Mesendoderm (in vitro differentiated cells): ENCODE results near the gene PPP1R26.

Experiments used
- DNase-seq: peaks from one replicate; pipeline ENCODE4 v3.0.0; 2013
- H2AK5ac ChIP-seq: 2 replicates; pipeline ENCODE4 v1.6.1; 2013; ENCODE audit warnings: low read length, inconsistent platforms
- H2BK120ac ChIP-seq: 2 replicates; pipeline ENCODE4 v1.6.1; 2013; ENCODE audit warnings: low read depth, mild to moderate bottlenecking, low read length, moderate library complexity, mixed read lengths
- H2BK15ac ChIP-seq: replicated peaks from 2 replicates; pipeline ENCODE4 v1.6.1; 2013; ENCODE audit warnings: low read depth, mild to moderate bottlenecking, moderate library complexity
- H2BK5ac ChIP-seq: 2 replicates; pipeline ENCODE4 v1.6.1; 2013; ENCODE audit warnings: low read length, inconsistent platforms
- H3K18ac ChIP-seq: 2 replicates; pipeline ENCODE4 v1.6.1; 2013; ENCODE audit warnings: mild to moderate bottlenecking, low read length, mixed read lengths
- H3K23ac ChIP-seq: one replicate; pipeline ENCODE4 v1.6.1; 2013; ENCODE audit warnings: low read length
- H3K27ac ChIP-seq: 2 replicates; pipeline ENCODE4 v1.5.1; 2013; ENCODE audit warnings: low read depth, mild to moderate bottlenecking, inconsistent platforms, low read length, moderate library complexity
- H3K27me3 ChIP-seq: 2 replicates; pipeline ENCODE4 v1.6.1; 2013; ENCODE audit warnings: low read length, control low read depth, mild to moderate bottlenecking, inconsistent platforms; ENCODE audit not compliant: insufficient read depth, poor library complexity
- H3K36me3 ChIP-seq: 2 replicates; pipeline ENCODE4 v1.6.1; 2013; ENCODE audit warnings: low read length, inconsistent platforms; ENCODE audit not compliant: control insufficient read depth, insufficient read depth
- H3K4ac ChIP-seq: one replicate; pipeline ENCODE4 v1.6.1; 2013; ENCODE audit warnings: low read depth, mild to moderate bottlenecking, low read length, moderate library complexity
- H3K4me1 ChIP-seq: 2 replicates; pipeline ENCODE4 v1.6.1; 2013; ENCODE audit warnings: low read depth, low read length, inconsistent platforms; ENCODE audit not compliant: control insufficient read depth
- H3K4me2 ChIP-seq: 2 replicates; pipeline ENCODE4 v1.6.1; 2013; ENCODE audit warnings: low read length
- H3K4me3 ChIP-seq: 2 replicates; pipeline ENCODE4 v1.5.1; 2013; ENCODE audit warnings: mild to moderate bottlenecking, low read length
- H3K56ac ChIP-seq: one replicate; pipeline ENCODE4 v1.6.1; 2013; ENCODE audit warnings: low read length
- H3K79me1 ChIP-seq: 2 replicates; pipeline ENCODE4 v1.6.1; 2013; ENCODE audit warnings: low read length, inconsistent platforms
- H3K79me2 ChIP-seq: 2 replicates; pipeline ENCODE4 v1.6.1; 2013; ENCODE audit warnings: mild to moderate bottlenecking, low read length; ENCODE audit not compliant: control insufficient read depth, insufficient read depth
- H3K9ac ChIP-seq: 2 replicates; pipeline ENCODE4 v1.6.1; 2013; ENCODE audit warnings: low read length, inconsistent platforms
- H4K5ac ChIP-seq: one replicate; pipeline ENCODE4 v1.6.1; 2013; ENCODE audit warnings: low read length
- H4K8ac ChIP-seq: one replicate; pipeline ENCODE4 v1.6.1; 2013; ENCODE audit warnings: low read depth, mild to moderate bottlenecking, control low read depth, low read length, moderate library complexity
- WGBS: extraction: QIAGEN DNeasy Blood & Tissue Kit; methylation state at CpG from one replicate; pipeline ENCODE4 v1.1.7; 2013; ENCODE audit warnings: low lambda C conversion rate, missing lambda C conversion rate; ENCODE audit not compliant: insufficient coverage; ENCODE audit errors: extremely low coverage; 5-methylcytosine and 5-hydroxymethylcytosine counted together

The PPP1R26 gene

GRCh38 chr9:135517407-135517822 lies 37.8 kb downstream of the PPP1R26 start:
- H3K4me1 ChIP-seq, result no peaks in the 10 kb centered on the region
- H3K18ac ChIP-seq, result no peak overlapping the region
- H3K79me1 ChIP-seq, result no peaks in the 10 kb centered on the region
- H3K27ac ChIP-seq, result no peak overlapping the region
- no peak overlapping the region for H3K9ac ChIP-seq
- no peak overlapping the region for H2BK5ac ChIP-seq
- no peak overlapping the region for H3K4me2 ChIP-seq
- WGBS, result no CpG with 5 or more reads among the region's 24 CpGs
- no peaks in the 10 kb centered on the region for H3K36me3 ChIP-seq
- H4K8ac ChIP-seq, result no peak overlapping the region
- H4K5ac ChIP-seq, result no peak overlapping the region
- H3K4ac ChIP-seq, result no peak overlapping the region
- H3K4me3 ChIP-seq, result no peak overlapping the region
- H3K23ac ChIP-seq, result no peak overlapping the region
- H3K56ac ChIP-seq, result no peak overlapping the region
- no peak overlapping the region for H2BK120ac ChIP-seq
- H3K27me3 ChIP-seq, result no peaks in the 10 kb centered on the region
- no peak for DNase-seq
- H2AK5ac ChIP-seq, result no peak overlapping the region
- H3K79me2 ChIP-seq, result no peaks in the 10 kb centered on the region
- H2BK15ac ChIP-seq, result no peak overlapping the region

DNA sequence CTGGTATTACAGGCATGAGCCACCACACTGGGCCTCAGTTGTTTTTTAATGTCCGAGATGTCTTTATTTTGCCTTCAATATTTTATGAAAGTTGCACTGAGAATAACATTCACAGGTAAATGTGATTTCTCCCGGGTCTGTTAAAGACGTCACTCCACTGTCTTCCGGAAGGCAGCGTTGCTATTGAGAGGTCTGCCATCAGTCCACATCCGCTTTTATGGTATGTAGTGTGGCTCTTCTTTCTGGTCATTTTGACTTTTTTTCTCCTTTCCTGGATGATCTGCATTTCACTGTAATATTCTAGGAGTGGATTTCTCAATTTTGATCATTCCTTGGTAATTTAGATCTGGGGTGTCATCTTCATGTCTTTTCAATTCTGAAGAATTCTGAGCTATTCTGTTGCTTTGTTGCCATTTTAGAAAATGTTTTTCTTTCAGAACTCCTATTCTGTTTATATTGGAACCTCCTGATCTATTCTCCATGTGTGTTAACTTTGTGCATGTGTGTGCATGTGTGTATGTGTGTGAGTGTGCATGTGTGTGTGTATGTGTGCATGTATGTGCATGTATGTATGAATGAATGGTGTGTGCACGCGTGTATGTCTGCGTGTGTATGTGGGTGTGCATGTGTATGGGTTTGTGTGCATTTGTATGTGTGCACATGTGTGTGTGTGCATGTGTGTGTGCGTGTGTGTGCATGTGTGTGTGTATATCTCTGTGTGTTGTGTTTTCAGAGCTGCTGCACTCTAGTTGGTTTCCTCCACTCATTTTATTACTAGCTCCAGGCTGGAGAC lies 39.8 kb downstream of the PPP1R26 start:
- H3K56ac ChIP-seq, result no peak overlapping the region
- no peak overlapping the region for H2BK15ac ChIP-seq
- no peak for DNase-seq
- no peak overlapping the region for H3K18ac ChIP-seq
- WGBS, result no CpG with 5 or more reads among the region's 10 CpGs
- no peaks in the 10 kb centered on the region for H3K79me1 ChIP-seq
- H3K9ac ChIP-seq, result no peak overlapping the region
- H3K4me2 ChIP-seq, result no peak overlapping the region
- H4K8ac ChIP-seq, result no peak overlapping the region
- no peak overlapping the region for H4K5ac ChIP-seq
- no peak overlapping the region for H3K4ac ChIP-seq
- no peak overlapping the region for H2BK120ac ChIP-seq
- H3K79me2 ChIP-seq, result no peaks in the 10 kb centered on the region
- H3K36me3 ChIP-seq, result no peaks in the 10 kb centered on the region
- H3K23ac ChIP-seq, result no peak overlapping the region
- no peak overlapping the region for H3K27ac ChIP-seq
- H3K4me3 ChIP-seq, result no peak overlapping the region
- no peak overlapping the region for H2AK5ac ChIP-seq
- H2BK5ac ChIP-seq, result no peak overlapping the region
- H3K27me3 ChIP-seq, result no peaks in the 10 kb centered on the region
- H3K4me1 ChIP-seq, result no peaks in the 10 kb centered on the region

DNA sequence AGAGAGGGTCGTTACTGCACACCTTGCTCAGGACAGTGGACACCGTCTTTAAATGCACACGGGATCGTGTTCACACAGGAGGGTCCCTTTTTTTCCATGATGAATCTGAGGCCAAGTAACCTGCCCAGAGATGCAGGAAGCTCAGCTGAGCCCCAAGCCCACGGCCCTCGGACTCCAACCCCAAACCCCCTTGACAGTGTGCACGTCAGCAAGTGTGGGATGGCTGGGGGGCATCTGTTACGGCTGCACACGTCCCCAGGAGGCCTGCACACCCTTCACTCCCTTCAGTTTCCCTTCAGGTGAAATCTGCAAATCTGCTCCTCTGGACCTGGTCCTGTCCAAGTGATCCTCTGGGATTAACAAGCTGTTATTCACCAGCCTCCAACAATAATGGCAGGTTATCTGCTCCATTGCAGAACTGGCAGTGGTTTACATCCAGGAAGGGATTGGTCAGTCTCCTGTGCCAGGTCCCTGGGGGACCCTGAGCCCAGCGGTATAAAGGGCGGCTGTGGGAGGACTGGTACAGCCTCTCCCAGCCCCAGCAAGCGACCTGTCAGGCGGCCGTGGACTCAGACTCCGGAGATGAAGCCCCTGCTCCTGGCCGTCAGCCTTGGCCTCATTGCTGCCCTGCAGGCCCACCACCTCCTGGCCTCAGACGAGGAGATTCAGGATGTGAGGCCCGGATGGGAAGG lies 41.5 kb downstream of the PPP1R26 start, which contains the start of gene LCN1:
Gene LCN1 (plus strand): TSS at position 525 of the 692 bp plus-strand sequence. CDS start 58 bp downstream, at position 583.
- WGBS, result no CpG with 5 or more reads among the region's 18 CpGs
- Histone ChIP-seq H3K4me3 (no peak within 1 kb of the TSS), H3K4ac (no peak within 1 kb of the TSS), H2BK120ac (no peak within 1 kb of the TSS), H3K27me3 (no peaks in the 10 kb centered on the region), H3K56ac (no peak within 1 kb of the TSS), H3K27ac (no peak within 1 kb of the TSS), H3K4me1 (no peaks in the 10 kb centered on the region), H3K79me1 (no peaks in the 10 kb centered on the region), H3K23ac (no peak within 1 kb of the TSS), H4K5ac (no peak within 1 kb of the TSS), H4K8ac (no peak within 1 kb of the TSS), H3K4me2 (no peak within 1 kb of the TSS), H3K79me2 (no peaks in the 10 kb centered on the region), H2BK15ac (no peak within 1 kb of the TSS), H3K9ac (no peak within 1 kb of the TSS), H3K36me3 (no peaks in the 10 kb centered on the region), H3K18ac (no peak within 1 kb of the TSS), H2AK5ac (no peak within 1 kb of the TSS), H2BK5ac (no peak within 1 kb of the TSS)
- DNase-seq, result no peak

DNA sequence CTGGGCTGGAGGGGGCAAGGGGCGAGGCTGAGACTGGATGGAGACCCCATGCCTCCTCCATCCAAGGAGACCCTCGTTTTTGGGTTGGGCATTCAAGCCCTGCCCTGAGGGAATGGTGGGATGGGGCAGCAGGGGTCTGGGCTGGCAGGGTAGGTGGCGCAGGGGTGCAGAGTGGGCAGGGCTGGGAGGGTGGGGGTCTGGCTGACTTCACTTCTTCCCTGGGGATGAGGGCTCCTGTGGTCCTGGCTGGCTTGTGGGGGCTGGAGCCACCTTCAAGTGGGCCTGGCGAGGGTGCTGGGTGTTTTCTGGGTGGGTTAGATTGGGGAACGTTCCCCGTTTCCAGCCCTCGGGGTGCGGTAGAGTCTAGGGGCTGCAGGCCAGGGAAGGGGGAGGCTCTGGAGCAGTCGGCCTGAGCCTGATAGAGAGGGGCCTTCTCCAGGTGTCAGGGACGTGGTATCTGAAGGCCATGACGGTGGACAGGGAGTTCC lies 42.1 kb downstream of the PPP1R26 start:
- H3K9ac ChIP-seq, result no peak overlapping the region
- H2AK5ac ChIP-seq, result no peak overlapping the region
- H3K56ac ChIP-seq, result no peak overlapping the region
- H3K4ac ChIP-seq, result no peak overlapping the region
- WGBS, result no CpG with 5 or more reads among the region's 11 CpGs
- H4K8ac ChIP-seq, result no peak overlapping the region
- no peak overlapping the region for H2BK5ac ChIP-seq
- no peak overlapping the region for H3K23ac ChIP-seq
- H3K18ac ChIP-seq, result no peak overlapping the region
- H2BK120ac ChIP-seq, result no peak overlapping the region
- H3K79me1 ChIP-seq, result no peaks in the 10 kb centered on the region
- no peak overlapping the region for H3K4me2 ChIP-seq
- H3K36me3 ChIP-seq, result no peaks in the 10 kb centered on the region
- H3K27ac ChIP-seq, result no peak overlapping the region
- no peaks in the 10 kb centered on the region for H3K27me3 ChIP-seq
- H3K4me1 ChIP-seq, result no peaks in the 10 kb centered on the region
- no peak for DNase-seq
- no peak overlapping the region for H2BK15ac ChIP-seq
- no peaks in the 10 kb centered on the region for H3K79me2 ChIP-seq
- no peak overlapping the region for H3K4me3 ChIP-seq
- no peak overlapping the region for H4K5ac ChIP-seq

GRCh38 chr9:135522137-135522877 lies 42.7 kb downstream of the PPP1R26 start:
- no peaks in the 10 kb centered on the region for H3K36me3 ChIP-seq
- H3K4me2 ChIP-seq, result no peak overlapping the region
- H4K8ac ChIP-seq, result no peak overlapping the region
- no peak overlapping the region for H2BK120ac ChIP-seq
- no CpG with 5 or more reads among the region's 16 CpGs for WGBS
- H3K18ac ChIP-seq, result no peak overlapping the region
- H3K23ac ChIP-seq, result no peak overlapping the region
- H2BK5ac ChIP-seq, result no peak overlapping the region
- H3K9ac ChIP-seq, result no peak overlapping the region
- no peak overlapping the region for H3K4ac ChIP-seq
- no peaks in the 10 kb centered on the region for H3K79me1 ChIP-seq
- H2AK5ac ChIP-seq, result no peak overlapping the region
- DNase-seq, result no peak
- no peak overlapping the region for H3K4me3 ChIP-seq
- H3K4me1 ChIP-seq, result no peaks in the 10 kb centered on the region
- no peak overlapping the region for H3K56ac ChIP-seq
- no peaks in the 10 kb centered on the region for H3K79me2 ChIP-seq
- no peaks in the 10 kb centered on the region for H3K27me3 ChIP-seq
- H4K5ac ChIP-seq, result no peak overlapping the region
- no peak overlapping the region for H2BK15ac ChIP-seq
- H3K27ac ChIP-seq, result no peak overlapping the region
